Sigmoid colon (tissue), 4 donors: ENCODE measurements around the gene CDK14.

Source experiments
- CTCF ChIP-seq, 4 experiments: fragments of 450-650 bp in 3 of 4; fragments of 200-600 bp in 1 of 4; IDR thresholded peaks; one replicate each; pipeline ENCODE4 v1.5.1; 2016 to 2019; ENCODE audit warnings: antibody characterized with exemption in 4 of 4, mild to moderate bottlenecking in 3 of 4, moderate library complexity in 2 of 4
- POLR2A ChIP-seq, 2 donors: fragments of 450-650 bp; IDR thresholded peaks; one replicate each; pipeline ENCODE4 v1.6.1; 2016; ENCODE audit warnings: antibody characterized with exemption in 2 of 2, mild to moderate bottlenecking in 2 of 2, moderate library complexity in 2 of 2
- POLR2AphosphoS5 ChIP-seq, 4 donors: sonication (generic); formaldehyde crosslinking; IDR thresholded peaks; one replicate each; pipeline ENCODE4 v1.6.1; 2017; ENCODE audit warnings: antibody characterized with exemption in 4 of 4

- TF ChIP-seq CTCF (IDR thresholded peaks at IDR 0.05) (no peak), POLR2A (IDR thresholded peaks at IDR 0.05) (no peak), POLR2AphosphoS5 (IDR thresholded peaks at IDR 0.05) (no peak)
These were observed 59.4 kb downstream of the CDK14 start for GRCh38 chr7:90655566-90655965.
